Neural cell (in vitro differentiated cells): ENCODE data around the gene OLFM1. TPM values are rescaled to one million over a fixed set of nuclear protein-coding genes. Genes with fewer than 3 reads are reported as not detected.

Source experiments
- H2AFZ ChIP-seq: fragments of 200-600, 300-800 bp; sonication (generic), shearing (Covaris generic); 2 replicates; pipeline ENCODE4 v1.6.0; 2014; ENCODE audit warnings: low read depth, mild to moderate bottlenecking, antibody characterized with exemption, low read length, moderate library complexity
- H3F3A ChIP-seq: fragments of 200-600 bp; shearing (Covaris generic); 2 replicates; pipeline ENCODE4 v1.6.1; 2016; ENCODE audit warnings: mild to moderate bottlenecking, moderate library complexity, mixed read lengths, antibody characterized with exemption, low read length; ENCODE audit not compliant: insufficient read depth, poor library complexity, severe bottlenecking
- H3K27ac ChIP-seq: fragments of 200-600, 300-800 bp; sonication (generic), shearing (Covaris generic); 2 replicates; pipeline ENCODE4 v1.5.1; 2014; ENCODE audit warnings: mild to moderate bottlenecking, low read length, moderate library complexity
- H3K27me3 ChIP-seq: fragments of 300-800, 200-600 bp; sonication (generic), shearing (Covaris generic); 2 replicates; pipeline ENCODE4 v1.6.0; 2014; ENCODE audit warnings: mild to moderate bottlenecking, low read depth, low read length, moderate library complexity; ENCODE audit not compliant: insufficient read depth
- H3K36me3 ChIP-seq: fragments of 300-800, 200-600 bp; sonication (generic), shearing (Covaris generic); 2 replicates; pipeline ENCODE4 v1.5.1; 2014; ENCODE audit warnings: mild to moderate bottlenecking, antibody characterized with exemption, low read length, moderate library complexity; ENCODE audit not compliant: insufficient read depth
- H3K4me2 ChIP-seq: fragments of 300-800, 200-600 bp; sonication (generic), shearing (Covaris generic); 2 replicates; pipeline ENCODE4 v1.6.0; 2014; ENCODE audit warnings: mild to moderate bottlenecking, low read length
- H3K4me3 ChIP-seq: fragments of 300-800, 200-600 bp; sonication (generic), shearing (Covaris generic); 2 replicates; pipeline ENCODE4 v1.5.1; 2014; ENCODE audit warnings: mild to moderate bottlenecking, low read length, moderate library complexity
- H3K79me2 ChIP-seq: fragments of 200-600 bp; shearing (Covaris generic); replicated peaks from 2 replicates; pipeline ENCODE4 v1.6.0; 2014; ENCODE audit warnings: mild to moderate bottlenecking, low read length, moderate library complexity; ENCODE audit not compliant: insufficient read depth
- H3K9ac ChIP-seq: fragments of 300-800, 200-600 bp; sonication (generic), shearing (Covaris generic); 2 replicates; pipeline ENCODE4 v1.6.1; 2016; ENCODE audit warnings: mild to moderate bottlenecking, low read length, mixed read lengths
- H3K9me2 ChIP-seq: fragments of 200-600 bp; shearing (Covaris generic); 2 replicates; pipeline ENCODE4 v1.6.1; 2016; ENCODE audit warnings: mild to moderate bottlenecking, low read length, mixed read lengths; ENCODE audit not compliant: insufficient read depth
- H3K9me3 ChIP-seq: fragments of 200-600, 300-800 bp; sonication (generic), shearing (Covaris generic); 2 replicates; pipeline ENCODE4 v1.6.1; 2016; ENCODE audit warnings: mild to moderate bottlenecking, mixed run types, low read length, moderate library complexity, mixed read lengths
- H4K20me1 ChIP-seq: fragments of 200-600 bp; shearing (Covaris generic); 2 replicates; pipeline ENCODE4 v1.6.1; 2016; ENCODE audit warnings: mild to moderate bottlenecking, mixed run types; ENCODE audit not compliant: insufficient read depth
- EP300 ChIP-seq: fragments of 450-650 bp; conservative IDR thresholded peaks from 2 replicates; pipeline ENCODE4 v1.6.1; 2014; ENCODE audit warnings: antibody characterized with exemption, mild to moderate bottlenecking, moderate library complexity; ENCODE audit not compliant: poor library complexity, severe bottlenecking
- EZH2 ChIP-seq: fragments of 200-600, 300-800 bp; shearing (Covaris generic), sonication (generic); IDR thresholded peaks from 2 replicates; pipeline ENCODE4 v1.6.1; 2014; ENCODE audit warnings: antibody characterized with exemption, low read length, borderline replicate concordance, mild to moderate bottlenecking; ENCODE audit not compliant: insufficient read depth, poor library complexity, severe bottlenecking
- MXI1 ChIP-seq: fragments of 450-650 bp; conservative IDR thresholded peaks from 2 replicates; pipeline ENCODE4 v1.6.1; 2014; ENCODE audit warnings: antibody characterized with exemption, mild to moderate bottlenecking; ENCODE audit not compliant: poor library complexity, severe bottlenecking
- POLR2AphosphoS5 ChIP-seq: IDR thresholded peaks from 2 replicates; pipeline ENCODE4 v1.6.1; 2012
- RAD21 ChIP-seq: fragments of 450-650 bp; conservative IDR thresholded peaks from 2 replicates; pipeline ENCODE4 v1.6.1; 2014; ENCODE audit warnings: antibody characterized with exemption, mild to moderate bottlenecking, moderate library complexity
- SMC3 ChIP-seq: fragments of 450-650 bp; conservative IDR thresholded peaks from 2 replicates; pipeline ENCODE4 v1.6.1; 2014; ENCODE audit warnings: antibody characterized with exemption, mild to moderate bottlenecking, moderate library complexity; ENCODE audit not compliant: poor library complexity
- TAF1 ChIP-seq: IDR thresholded peaks from 2 replicates; pipeline ENCODE4 v1.6.1; 2012; ENCODE audit warnings: low read depth
- polyA plus RNA-seq: library from polyadenylated mRNA; depleted of rRNA; stranded (reverse); fragments of >200 nt; gene quantifications from 2 replicates; pipeline ENCODE4 v1.2.3, GENCODE V29; 2014
- TF ChIP-seq, protein P1 (sequence below): IDR thresholded peaks from 2 replicates; pipeline ENCODE4 v1.6.1; 2012; ENCODE audit warnings: borderline replicate concordance
- TF ChIP-seq, protein P2 (sequence below): fragments of 450-650 bp; IDR thresholded peaks from 2 replicates; pipeline ENCODE4 v1.5.1; 2014; ENCODE audit warnings: antibody characterized with exemption, mild to moderate bottlenecking, moderate library complexity; ENCODE audit not compliant: poor library complexity, severe bottlenecking

OLFM1 gene
- polyA plus RNA-seq, 1 donor from 2014 or later: 102 TPM

GRCh38 chr9:135135929-135136315 lies 48.5 kb downstream of the OLFM1 start:
- H3F3A ChIP-seq: no peaks in the 10 kb centered on the region
- H3K4me2 ChIP-seq: no peak overlapping the region
- no peak overlapping the region for H3K27ac ChIP-seq
- H3K79me2 ChIP-seq: no peaks in the 10 kb centered on the region
- TF ChIP-seq EZH2 (no peak), POLR2AphosphoS5 (no peak), RAD21 (no peak)
- H3K9ac ChIP-seq: no peak overlapping the region
- no peaks in the 10 kb centered on the region for H3K27me3 ChIP-seq
- no peaks in the 10 kb centered on the region for H3K9me3 ChIP-seq
- H4K20me1 ChIP-seq: no peaks in the 10 kb centered on the region
- H3K36me3 ChIP-seq: no peaks in the 10 kb centered on the region
- H3K9me2 ChIP-seq: no peaks in the 10 kb centered on the region
- H2AFZ ChIP-seq: no peak overlapping the region
- H3K4me3 ChIP-seq: no peak overlapping the region

DNA sequence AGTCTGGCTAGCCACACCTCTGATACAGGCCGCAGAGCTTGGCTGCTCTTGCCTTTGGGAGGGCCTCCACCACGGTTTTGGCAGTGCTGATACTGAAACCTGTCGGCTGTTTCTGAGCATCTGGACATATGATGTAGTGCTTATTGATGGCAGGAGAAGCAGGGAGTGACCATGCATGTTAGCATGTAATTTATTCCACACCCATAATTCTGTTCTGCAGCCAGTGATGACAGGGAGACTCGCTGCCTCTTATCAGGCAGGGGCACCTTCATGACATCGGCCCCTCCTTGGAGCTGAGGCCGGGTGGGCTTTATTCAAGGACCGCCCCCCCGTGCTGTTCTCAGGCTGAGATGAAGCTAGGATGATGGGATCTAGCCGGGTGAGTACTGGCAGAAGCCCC lies 49.0 kb downstream of the OLFM1 start:
- Histone ChIP-seq H3K9me2 (no peaks in the 10 kb centered on the region), H3K36me3 (no peaks in the 10 kb centered on the region), H3F3A (no peaks in the 10 kb centered on the region), H3K27me3 (no peaks in the 10 kb centered on the region), H4K20me1 (no peaks in the 10 kb centered on the region), H3K4me2 (no peak overlapping the region), H3K27ac (no peak overlapping the region), H3K9me3 (no peaks in the 10 kb centered on the region), H3K9ac (no peak overlapping the region), H3K79me2 (no peaks in the 10 kb centered on the region), H2AFZ (no peak overlapping the region), H3K4me3 (no peak overlapping the region)
- no peak for TF ChIP-seq EP300
- TF ChIP-seq TAF1: no peak
- no peak for TF ChIP-seq POLR2AphosphoS5
- TF ChIP-seq MXI1: no peak
- TF ChIP-seq, protein P1, sequence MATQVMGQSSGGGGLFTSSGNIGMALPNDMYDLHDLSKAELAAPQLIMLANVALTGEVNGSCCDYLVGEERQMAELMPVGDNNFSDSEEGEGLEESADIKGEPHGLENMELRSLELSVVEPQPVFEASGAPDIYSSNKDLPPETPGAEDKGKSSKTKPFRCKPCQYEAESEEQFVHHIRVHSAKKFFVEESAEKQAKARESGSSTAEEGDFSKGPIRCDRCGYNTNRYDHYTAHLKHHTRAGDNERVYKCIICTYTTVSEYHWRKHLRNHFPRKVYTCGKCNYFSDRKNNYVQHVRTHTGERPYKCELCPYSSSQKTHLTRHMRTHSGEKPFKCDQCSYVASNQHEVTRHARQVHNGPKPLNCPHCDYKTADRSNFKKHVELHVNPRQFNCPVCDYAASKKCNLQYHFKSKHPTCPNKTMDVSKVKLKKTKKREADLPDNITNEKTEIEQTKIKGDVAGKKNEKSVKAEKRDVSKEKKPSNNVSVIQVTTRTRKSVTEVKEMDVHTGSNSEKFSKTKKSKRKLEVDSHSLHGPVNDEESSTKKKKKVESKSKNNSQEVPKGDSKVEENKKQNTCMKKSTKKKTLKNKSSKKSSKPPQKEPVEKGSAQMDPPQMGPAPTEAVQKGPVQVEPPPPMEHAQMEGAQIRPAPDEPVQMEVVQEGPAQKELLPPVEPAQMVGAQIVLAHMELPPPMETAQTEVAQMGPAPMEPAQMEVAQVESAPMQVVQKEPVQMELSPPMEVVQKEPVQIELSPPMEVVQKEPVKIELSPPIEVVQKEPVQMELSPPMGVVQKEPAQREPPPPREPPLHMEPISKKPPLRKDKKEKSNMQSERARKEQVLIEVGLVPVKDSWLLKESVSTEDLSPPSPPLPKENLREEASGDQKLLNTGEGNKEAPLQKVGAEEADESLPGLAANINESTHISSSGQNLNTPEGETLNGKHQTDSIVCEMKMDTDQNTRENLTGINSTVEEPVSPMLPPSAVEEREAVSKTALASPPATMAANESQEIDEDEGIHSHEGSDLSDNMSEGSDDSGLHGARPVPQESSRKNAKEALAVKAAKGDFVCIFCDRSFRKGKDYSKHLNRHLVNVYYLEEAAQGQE: no peak
- no peak for TF ChIP-seq RAD21
- TF ChIP-seq, protein P2, sequence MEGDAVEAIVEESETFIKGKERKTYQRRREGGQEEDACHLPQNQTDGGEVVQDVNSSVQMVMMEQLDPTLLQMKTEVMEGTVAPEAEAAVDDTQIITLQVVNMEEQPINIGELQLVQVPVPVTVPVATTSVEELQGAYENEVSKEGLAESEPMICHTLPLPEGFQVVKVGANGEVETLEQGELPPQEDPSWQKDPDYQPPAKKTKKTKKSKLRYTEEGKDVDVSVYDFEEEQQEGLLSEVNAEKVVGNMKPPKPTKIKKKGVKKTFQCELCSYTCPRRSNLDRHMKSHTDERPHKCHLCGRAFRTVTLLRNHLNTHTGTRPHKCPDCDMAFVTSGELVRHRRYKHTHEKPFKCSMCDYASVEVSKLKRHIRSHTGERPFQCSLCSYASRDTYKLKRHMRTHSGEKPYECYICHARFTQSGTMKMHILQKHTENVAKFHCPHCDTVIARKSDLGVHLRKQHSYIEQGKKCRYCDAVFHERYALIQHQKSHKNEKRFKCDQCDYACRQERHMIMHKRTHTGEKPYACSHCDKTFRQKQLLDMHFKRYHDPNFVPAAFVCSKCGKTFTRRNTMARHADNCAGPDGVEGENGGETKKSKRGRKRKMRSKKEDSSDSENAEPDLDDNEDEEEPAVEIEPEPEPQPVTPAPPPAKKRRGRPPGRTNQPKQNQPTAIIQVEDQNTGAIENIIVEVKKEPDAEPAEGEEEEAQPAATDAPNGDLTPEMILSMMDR: no peak
- no peak for TF ChIP-seq EZH2
- no peak for TF ChIP-seq SMC3
